Sigmoid colon (tissue), 7 donors: ENCODE results near the gene ALG9. TPM values are rescaled to one million over a fixed set of nuclear protein-coding genes. Genes with fewer than 3 reads are reported as not detected.

Source experiments
- DNase-seq: peaks from one replicate; pipeline ENCODE4 v3.0.0-alpha.2; 2019
- H3K27ac ChIP-seq, 4 donors: fragments of 200-600 bp; sonication (generic); one replicate each; pipeline ENCODE4 v1.5.1; 2016 to 2019; ENCODE audit warnings: mild to moderate bottlenecking in 1 of 4
- H3K27me3 ChIP-seq, 3 donors: fragments of 200-600 bp; sonication (generic); one replicate each; pipeline ENCODE4 v1.5.1; 2019; ENCODE audit warnings: mild to moderate bottlenecking in 1 of 3
- H3K36me3 ChIP-seq, 4 donors: fragments of 200-600 bp; sonication (generic); one replicate each; pipeline ENCODE4 v1.5.1; 2016 to 2019
- H3K4me1 ChIP-seq, 4 donors: fragments of 200-600 bp; sonication (generic); one replicate each; pipeline ENCODE4 v1.5.1; 2017 to 2019
- H3K4me3 ChIP-seq, 4 donors: fragments of 200-600 bp; sonication (generic); one replicate each; pipeline ENCODE4 v1.5.1; 2017 to 2019; ENCODE audit warnings: mild to moderate bottlenecking in 2 of 4, moderate library complexity in 1 of 4
- H3K9me3 ChIP-seq, 4 donors: fragments of 200-600 bp in 3 of 4; sonication (generic) in 3 of 4; one replicate each; pipeline versions ENCODE4 v1.5.1 to v1.6.1; 2013 to 2019
- CTCF ChIP-seq, 4 experiments: fragments of 450-650 bp in 3 of 4; fragments of 200-600 bp in 1 of 4; IDR thresholded peaks; one replicate each; pipeline ENCODE4 v1.5.1; 2016 to 2019; ENCODE audit warnings: antibody characterized with exemption in 4 of 4, mild to moderate bottlenecking in 3 of 4, moderate library complexity in 2 of 4
- EP300 ChIP-seq, 4 donors: sonication (generic); formaldehyde crosslinking; IDR thresholded peaks; one replicate each; pipeline ENCODE4 v1.6.1; 2017; ENCODE audit warnings: antibody characterized with exemption in 4 of 4
- POLR2A ChIP-seq, 2 donors: fragments of 450-650 bp; IDR thresholded peaks; one replicate each; pipeline ENCODE4 v1.6.1; 2016; ENCODE audit warnings: antibody characterized with exemption in 2 of 2, mild to moderate bottlenecking in 2 of 2, moderate library complexity in 2 of 2
- POLR2AphosphoS5 ChIP-seq, 4 donors: sonication (generic); formaldehyde crosslinking; IDR thresholded peaks; one replicate each; pipeline ENCODE4 v1.6.1; 2017; ENCODE audit warnings: antibody characterized with exemption in 4 of 4
- WGBS, 2 donors: extraction: QIAGEN DNeasy Blood & Tissue Kit; methylation state at CpG; one replicate each; pipeline ENCODE4 v1.1.7; 2013; 5-methylcytosine and 5-hydroxymethylcytosine counted together
- intact Hi-C: fragments of 100-400 bp; cut with DNase I; formaldehyde crosslinking; loops from one replicate; pipeline ENCODE4 v1.15.1; 2023
- polyA plus RNA-seq, 3 donors: library from polyadenylated mRNA; stranded (reverse); fragments of 200-250 nt; gene quantifications; one replicate each; pipeline ENCODE4 v1.2.3, GENCODE V29; 2013
- total RNA-seq, 4 donors: library from RNA; depleted of rRNA; stranded (reverse); fragments of >200 nt; gene quantifications; one replicate each; pipeline ENCODE4 v1.1.0, GENCODE V29; 2016
- donor health status: healthy with polysubstance abuse.
- donor health status: Bipolar disorder and iron deficiency.
- donor health status: healthy.

Gene ALG9
- total and polyA plus RNA-seq, 7 donors: 6.0 to 40.4 (median 25.5) TPM

DNA sequence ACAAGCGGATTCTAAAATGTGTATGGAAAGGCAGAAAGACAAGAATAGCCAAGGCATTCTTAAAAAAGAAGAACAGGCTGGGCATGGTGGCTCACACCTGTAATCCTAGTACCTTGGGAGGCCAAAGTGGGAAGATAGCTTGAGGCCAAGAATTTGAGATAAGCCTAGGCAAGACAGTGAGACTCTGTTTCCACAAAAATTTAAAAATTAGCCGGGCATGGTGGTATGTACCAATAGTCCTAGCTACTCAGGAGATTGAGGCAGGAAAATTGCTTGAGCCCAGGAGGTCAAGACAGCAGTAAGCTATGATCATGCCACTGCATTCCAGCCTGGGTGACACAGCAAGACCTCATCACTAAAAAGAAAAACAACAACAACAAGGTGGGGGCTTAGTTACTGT is 59.2 kb downstream of the ALG9 start:
- intact Hi-C loops: no loop called here
- no peaks in the 10 kb centered on the region for H3K9me3 ChIP-seq
- no peak overlapping the region for H3K4me3 ChIP-seq
- WGBS, 2 donors: 99% methylated on average over 2 of the region's 2 CpGs
- H3K36me3 ChIP-seq: peaks cover 0 to 23% (median 5%) of the 10 kb centered on the region in 4 donors
- no peak for DNase-seq
- TF ChIP-seq CTCF (IDR thresholded peaks at IDR 0.05): no peak
- no peak for TF ChIP-seq EP300 (IDR thresholded peaks at IDR 0.05)
- no peak for TF ChIP-seq POLR2A (IDR thresholded peaks at IDR 0.05)
- peaks cover 0 to 24% (median 18%) of the 10 kb centered on the region in 4 donors for H3K4me1 ChIP-seq
- no peak overlapping the region for H3K27ac ChIP-seq
- no peaks in the 10 kb centered on the region for H3K27me3 ChIP-seq

- DNase-seq: no peak
- H3K36me3 ChIP-seq: peaks cover 0 to 23% (median 8%) of the 10 kb centered on the region in 4 donors
- no peaks in the 10 kb centered on the region for H3K9me3 ChIP-seq
- no peaks in the 10 kb centered on the region for H3K27me3 ChIP-seq
- H3K4me1 ChIP-seq: peaks cover 0 to 24% (median 18%) of the 10 kb centered on the region in 4 donors
- WGBS, 2 donors: 98 to 99% methylated on average over 2 of the region's 2 CpGs
- no peak overlapping the region for H3K27ac ChIP-seq
- H3K4me3 ChIP-seq: no peak overlapping the region
- intact Hi-C loops: no loop called here
- no peak for TF ChIP-seq EP300 (IDR thresholded peaks at IDR 0.05)
- TF ChIP-seq POLR2AphosphoS5 (IDR thresholded peaks at IDR 0.05): no peak
- TF ChIP-seq POLR2A (IDR thresholded peaks at IDR 0.05): no peak
- no peak for TF ChIP-seq CTCF (IDR thresholded peaks at IDR 0.05)
Measured at GRCh38 chr11:111811445-111811844, 59.9 kb downstream of the ALG9 start.

- no peak for TF ChIP-seq POLR2AphosphoS5 (IDR thresholded peaks at IDR 0.05)
- no peak overlapping the region for H3K4me3 ChIP-seq
- H3K27me3 ChIP-seq: no peaks in the 10 kb centered on the region
- H3K36me3 ChIP-seq: peaks cover 0 to 39% (median 12%) of the 10 kb centered on the region in 4 donors
- peaks cover 0 to 2% (median 1%) of the 10 kb centered on the region in 4 donors for H3K4me1 ChIP-seq
- intact Hi-C loops: no loop called here
- no peak for DNase-seq
- no peak overlapping the region for H3K27ac ChIP-seq
- no peaks in the 10 kb centered on the region for H3K9me3 ChIP-seq
- WGBS, 2 donors: 98% methylated on average over 2 of the region's 2 CpGs
Measured at GRCh38 chr11:111808834-111809233, 62.5 kb downstream of the ALG9 start.

- no peaks in the 10 kb centered on the region for H3K9me3 ChIP-seq
- TF ChIP-seq POLR2AphosphoS5 (IDR thresholded peaks at IDR 0.05) (no peak), POLR2A (IDR thresholded peaks at IDR 0.05) (no peak), CTCF (IDR thresholded peaks at IDR 0.05) (no peak), EP300 (IDR thresholded peaks at IDR 0.05) (no peak)
- intact Hi-C loops: no loop called here
- no peak overlapping the region for H3K4me3 ChIP-seq
- peaks cover 0 to 4% (median 0%) of the 10 kb centered on the region in 4 donors for H3K4me1 ChIP-seq
- no peak overlapping the region for H3K27ac ChIP-seq
- 95 to 96% methylated on average over 2 of the region's 2 CpGs for WGBS, 2 donors
- peaks cover 0 to 46% (median 12%) of the 10 kb centered on the region in 4 donors for H3K36me3 ChIP-seq
- no peaks in the 10 kb centered on the region for H3K27me3 ChIP-seq
- no peak for DNase-seq
Measured at GRCh38 chr11:111808063-111808588, 63.3 kb downstream of the ALG9 start.

DNA sequence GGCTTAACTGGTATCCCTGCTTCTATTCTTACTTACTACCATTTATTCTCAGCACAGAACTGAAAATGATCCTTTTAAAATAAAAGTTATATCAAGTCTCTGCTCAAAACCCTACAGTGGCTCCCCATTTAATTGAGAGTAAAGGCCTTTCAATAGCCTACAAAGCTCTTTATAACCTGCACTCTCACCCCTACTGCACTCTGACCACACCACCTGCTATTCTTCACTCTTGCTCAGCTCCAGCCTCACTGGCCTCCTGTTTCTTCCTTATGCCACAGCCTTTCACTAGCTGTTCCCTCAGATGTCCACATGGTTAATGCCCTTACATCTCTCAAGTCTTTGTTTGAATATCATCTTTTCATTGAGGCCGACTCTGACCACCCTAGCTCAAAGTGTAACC is 64.3 kb downstream of the ALG9 start:
- Histone ChIP-seq H3K27me3 (no peaks in the 10 kb centered on the region), H3K36me3 (peaks cover 0 to 53% (median 12%) of the 10 kb centered on the region in 4 donors), H3K27ac (no peak overlapping the region), H3K4me3 (no peak overlapping the region), H3K4me1 (peaks cover 0 to 4% (median 0%) of the 10 kb centered on the region in 4 donors), H3K9me3 (no peaks in the 10 kb centered on the region)
- WGBS, 2 donors: 95 to 96% methylated on average over 1 of the region's 1 CpG
- intact Hi-C loops: no loop called here
- TF ChIP-seq EP300 (IDR thresholded peaks at IDR 0.05) (no peak), POLR2AphosphoS5 (IDR thresholded peaks at IDR 0.05) (no peak), CTCF (IDR thresholded peaks at IDR 0.05) (no peak), POLR2A (IDR thresholded peaks at IDR 0.05) (no peak)
- no peak for DNase-seq
